Tibial nerve (tissue), 3 donors: ENCODE results near the gene MCC.

Experiments used
- CTCF ChIP-seq, 5 experiments: fragments of 200-600 bp in 3 of 5; fragments of 450-650 bp in 2 of 5; sonication (generic) in 3 of 5; IDR thresholded peaks; one replicate each; pipeline ENCODE4 v1.5.1; 2016 to 2019; ENCODE audit warnings: antibody characterized with exemption in 5 of 5, mild to moderate bottlenecking in 3 of 5, moderate library complexity in 2 of 5
- POLR2A ChIP-seq, 2 donors: fragments of 450-650 bp; IDR thresholded peaks; one replicate each; pipeline ENCODE4 v1.6.1; 2017; ENCODE audit warnings: antibody characterized with exemption in 2 of 2, mild to moderate bottlenecking in 2 of 2, moderate library complexity in 2 of 2

GRCh38 chr5:113114559-113114958 lies 373.7 kb downstream of the MCC start:
- TF ChIP-seq CTCF (IDR thresholded peaks at IDR 0.05) (no peak), POLR2A (IDR thresholded peaks at IDR 0.05) (no peak)
